Ishikawa (cell line): ENCODE data around the gene C6.

Experiments used
- CEBPB ChIP-seq: IDR thresholded peaks from 2 replicates; pipeline ENCODE4 v1.6.1; 2012
- CREB1 ChIP-seq: IDR thresholded peaks from 2 replicates; pipeline ENCODE4 v1.6.1; 2012; ENCODE audit warnings: low read depth
- EGR1 ChIP-seq: IDR thresholded peaks from 2 replicates; pipeline ENCODE4 v1.6.1; 2012
- EP300 ChIP-seq: IDR thresholded peaks from 2 replicates; pipeline ENCODE4 v1.6.1; 2012; ENCODE audit warnings: borderline replicate concordance
- FOXM1 ChIP-seq: IDR thresholded peaks from 2 replicates; pipeline ENCODE4 v1.6.1; 2012; ENCODE audit warnings: low read depth, borderline replicate concordance
- NFIC ChIP-seq: IDR thresholded peaks from 2 replicates; pipeline ENCODE4 v1.6.1; 2012
- RAD21 ChIP-seq: IDR thresholded peaks from 2 replicates; pipeline ENCODE4 v1.6.1; 2012; ENCODE audit warnings: low read depth
- TAF1 ChIP-seq: IDR thresholded peaks from 2 replicates; pipeline ENCODE4 v1.6.1; 2012; ENCODE audit warnings: low read depth, mild to moderate bottlenecking
- TCF12 ChIP-seq: IDR thresholded peaks from 2 replicates; pipeline ENCODE4 v1.6.1; 2012; ENCODE audit warnings: low read depth
- TEAD4 ChIP-seq: IDR thresholded peaks from 2 replicates; pipeline ENCODE4 v1.6.1; 2012
- YY1 ChIP-seq: IDR thresholded peaks from 2 replicates; pipeline ENCODE4 v1.6.1; 2012; ENCODE audit warnings: low read depth
- ZBTB7A ChIP-seq: IDR thresholded peaks from 2 replicates; pipeline ENCODE4 v1.6.1; 2012; ENCODE audit warnings: low read depth
- TF ChIP-seq, protein P1 (sequence below): IDR thresholded peaks from 2 replicates; pipeline ENCODE4 v1.6.1; 2012
- TF ChIP-seq, protein P2 (sequence below): IDR thresholded peaks from 2 replicates; pipeline ENCODE4 v1.6.1; 2012
- TF ChIP-seq, protein P3 (sequence below): IDR thresholded peaks from 2 replicates; pipeline ENCODE4 v1.6.1; 2012; ENCODE audit warnings: low read depth, mild to moderate bottlenecking

Gene C6

DNA sequence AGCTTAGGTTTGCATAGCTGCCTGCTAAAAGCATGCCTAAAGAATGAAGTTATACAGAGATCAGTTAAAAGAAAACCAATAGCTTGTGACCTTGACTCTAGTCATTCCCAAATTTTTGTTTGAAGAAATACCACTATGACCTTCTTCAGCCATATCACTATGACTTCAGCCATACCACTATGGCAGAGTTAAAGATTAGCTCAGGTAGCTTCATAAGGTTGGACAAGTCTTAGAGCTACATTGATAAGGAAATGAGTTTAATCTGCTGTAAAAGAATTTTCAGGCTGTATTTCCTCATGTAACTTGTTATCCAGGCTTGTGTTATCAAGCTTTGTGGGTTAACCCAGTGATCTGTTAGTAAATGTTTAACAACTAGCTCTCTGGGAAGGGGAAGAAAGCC lies 30.7 kb downstream of the C6 start:
- TF ChIP-seq TEAD4 (no peak), RAD21 (no peak), EP300 (no peak), NFIC (no peak), CEBPB (no peak), ZBTB7A (no peak), TAF1 (no peak), TCF12 (no peak)
- TF ChIP-seq, protein P1, sequence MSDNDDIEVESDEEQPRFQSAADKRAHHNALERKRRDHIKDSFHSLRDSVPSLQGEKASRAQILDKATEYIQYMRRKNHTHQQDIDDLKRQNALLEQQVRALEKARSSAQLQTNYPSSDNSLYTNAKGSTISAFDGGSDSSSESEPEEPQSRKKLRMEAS, result no peak
- TF ChIP-seq, protein P2, sequence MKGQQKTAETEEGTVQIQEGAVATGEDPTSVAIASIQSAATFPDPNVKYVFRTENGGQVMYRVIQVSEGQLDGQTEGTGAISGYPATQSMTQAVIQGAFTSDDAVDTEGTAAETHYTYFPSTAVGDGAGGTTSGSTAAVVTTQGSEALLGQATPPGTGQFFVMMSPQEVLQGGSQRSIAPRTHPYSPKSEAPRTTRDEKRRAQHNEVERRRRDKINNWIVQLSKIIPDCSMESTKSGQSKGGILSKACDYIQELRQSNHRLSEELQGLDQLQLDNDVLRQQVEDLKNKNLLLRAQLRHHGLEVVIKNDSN, result no peak
- TF ChIP-seq, protein P3, sequence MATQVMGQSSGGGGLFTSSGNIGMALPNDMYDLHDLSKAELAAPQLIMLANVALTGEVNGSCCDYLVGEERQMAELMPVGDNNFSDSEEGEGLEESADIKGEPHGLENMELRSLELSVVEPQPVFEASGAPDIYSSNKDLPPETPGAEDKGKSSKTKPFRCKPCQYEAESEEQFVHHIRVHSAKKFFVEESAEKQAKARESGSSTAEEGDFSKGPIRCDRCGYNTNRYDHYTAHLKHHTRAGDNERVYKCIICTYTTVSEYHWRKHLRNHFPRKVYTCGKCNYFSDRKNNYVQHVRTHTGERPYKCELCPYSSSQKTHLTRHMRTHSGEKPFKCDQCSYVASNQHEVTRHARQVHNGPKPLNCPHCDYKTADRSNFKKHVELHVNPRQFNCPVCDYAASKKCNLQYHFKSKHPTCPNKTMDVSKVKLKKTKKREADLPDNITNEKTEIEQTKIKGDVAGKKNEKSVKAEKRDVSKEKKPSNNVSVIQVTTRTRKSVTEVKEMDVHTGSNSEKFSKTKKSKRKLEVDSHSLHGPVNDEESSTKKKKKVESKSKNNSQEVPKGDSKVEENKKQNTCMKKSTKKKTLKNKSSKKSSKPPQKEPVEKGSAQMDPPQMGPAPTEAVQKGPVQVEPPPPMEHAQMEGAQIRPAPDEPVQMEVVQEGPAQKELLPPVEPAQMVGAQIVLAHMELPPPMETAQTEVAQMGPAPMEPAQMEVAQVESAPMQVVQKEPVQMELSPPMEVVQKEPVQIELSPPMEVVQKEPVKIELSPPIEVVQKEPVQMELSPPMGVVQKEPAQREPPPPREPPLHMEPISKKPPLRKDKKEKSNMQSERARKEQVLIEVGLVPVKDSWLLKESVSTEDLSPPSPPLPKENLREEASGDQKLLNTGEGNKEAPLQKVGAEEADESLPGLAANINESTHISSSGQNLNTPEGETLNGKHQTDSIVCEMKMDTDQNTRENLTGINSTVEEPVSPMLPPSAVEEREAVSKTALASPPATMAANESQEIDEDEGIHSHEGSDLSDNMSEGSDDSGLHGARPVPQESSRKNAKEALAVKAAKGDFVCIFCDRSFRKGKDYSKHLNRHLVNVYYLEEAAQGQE, result no peak

DNA sequence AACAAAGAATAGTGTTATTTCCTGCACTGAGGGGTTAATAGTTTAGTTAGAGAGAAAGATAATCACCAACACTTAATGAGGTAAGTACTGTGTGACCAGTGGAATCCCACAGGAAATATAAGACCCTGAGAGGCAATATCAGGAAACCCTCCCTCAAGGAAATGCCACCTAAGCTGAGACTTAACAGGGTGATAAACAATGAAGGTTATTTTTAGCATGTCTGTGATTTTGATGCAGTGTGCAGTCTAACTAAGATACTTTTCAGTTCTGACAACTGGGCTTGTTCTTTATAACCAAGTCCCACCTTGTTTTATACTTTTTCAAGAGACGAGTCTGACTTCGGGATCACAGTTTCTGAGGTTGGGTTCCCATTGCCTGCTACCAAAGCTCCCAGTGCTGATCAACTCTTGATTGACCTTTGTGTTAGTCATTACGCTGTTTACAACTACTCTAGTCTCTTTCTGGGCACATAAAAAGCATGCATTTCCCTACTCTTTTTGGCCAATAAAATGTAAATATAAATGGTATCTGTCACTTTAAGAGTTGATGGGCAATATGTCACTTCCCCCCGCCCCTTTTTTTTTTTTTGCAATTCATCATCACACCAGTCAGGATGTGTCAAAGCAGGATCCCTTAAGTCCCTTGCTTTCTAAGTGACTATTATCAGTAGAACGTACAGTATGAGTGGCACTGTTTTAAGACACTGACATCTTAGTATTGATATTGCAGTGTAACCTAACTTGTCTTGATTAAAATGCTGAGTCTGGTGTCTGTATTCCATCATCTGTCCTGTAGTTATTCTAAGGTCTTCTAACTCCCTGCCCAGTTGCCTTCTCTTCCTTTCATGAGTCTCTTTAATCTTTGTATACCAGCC lies 31.4 kb downstream of the C6 start:
- no peak for TF ChIP-seq TCF12
- TF ChIP-seq, protein P2, result no peak
- TF ChIP-seq TAF1, result no peak
- no peak for TF ChIP-seq NFIC
- TF ChIP-seq YY1, result no peak
- no peak for TF ChIP-seq ZBTB7A

DNA sequence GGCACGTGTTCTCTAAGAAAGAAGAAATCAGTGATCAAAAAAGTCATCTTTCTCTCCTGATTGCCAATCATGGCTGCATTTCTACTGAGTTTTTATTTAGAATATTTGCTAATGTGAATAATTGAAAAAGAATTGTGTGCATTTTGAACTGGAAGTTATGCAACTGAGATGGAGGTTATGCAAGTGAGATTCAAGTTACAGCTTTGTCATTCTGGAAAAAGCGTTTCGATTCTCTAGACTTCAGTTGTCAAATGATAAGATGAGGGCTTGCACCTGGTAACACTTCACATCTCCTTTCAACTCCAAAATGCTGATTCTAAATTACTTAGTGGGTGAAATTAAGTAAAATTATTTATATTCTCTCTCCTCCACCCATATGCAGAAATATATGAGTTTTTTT lies 36.4 kb downstream of the C6 start:
- TF ChIP-seq TCF12 (no peak), TEAD4 (no peak)
- TF ChIP-seq, protein P3, result no peak

DNA sequence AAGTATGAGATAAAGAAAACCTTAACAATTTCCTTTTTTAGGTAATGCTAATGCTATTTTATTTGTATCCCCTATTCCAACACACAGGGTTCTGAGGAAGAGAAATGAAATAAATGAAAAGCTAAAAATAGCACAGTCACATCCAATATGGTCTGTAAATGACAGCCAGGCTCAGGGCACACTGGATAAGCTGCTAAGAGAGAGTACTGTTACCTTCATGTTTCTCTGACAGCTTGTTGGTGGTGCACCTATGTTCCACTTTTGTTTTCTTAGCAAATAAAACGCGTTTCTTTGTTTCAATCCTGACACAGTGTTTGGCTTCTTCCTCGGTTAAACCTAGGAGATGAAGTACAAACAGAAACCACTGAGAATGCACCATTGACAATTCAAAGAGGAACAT lies 41.3 kb downstream of the C6 start:
- TF ChIP-seq, protein P2, result no peak
- TF ChIP-seq NFIC (no peak), TCF12 (no peak), YY1 (no peak), FOXM1 (no peak), TAF1 (no peak), CEBPB (no peak)
- TF ChIP-seq, protein P3, result no peak
- TF ChIP-seq, protein P1, result no peak

DNA sequence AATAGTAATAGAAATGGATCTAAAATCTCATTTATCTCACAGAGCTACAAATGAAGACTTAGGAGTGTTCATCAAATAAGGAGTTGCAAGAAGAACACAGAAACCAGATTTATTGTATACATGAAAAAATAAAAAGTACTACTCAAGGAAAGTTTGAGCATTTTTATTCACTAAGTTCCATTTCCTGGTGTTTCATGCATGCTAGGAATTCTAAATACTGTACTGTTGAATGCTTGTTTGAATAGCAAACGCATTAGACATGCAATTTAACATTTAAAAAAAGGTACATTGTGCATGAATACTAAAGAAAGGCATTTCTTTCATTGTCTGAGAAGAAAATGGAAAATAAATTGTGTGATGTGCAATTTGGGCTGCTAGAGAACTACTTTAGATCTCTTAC lies 52.1 kb downstream of the C6 start:
- TF ChIP-seq CREB1 (no peak), YY1 (no peak), FOXM1 (peak; percentile 23; the same call in 1 of the 2 replicates), RAD21 (no peak), TCF12 (no peak), EP300 (peak; percentile 38; the same call in 1 of the 2 replicates), NFIC (no peak), ZBTB7A (no peak), TAF1 (no peak), TEAD4 (peak; percentile 66; the same call in 1 of the 2 replicates), CEBPB (no peak), EGR1 (no peak)
- TF ChIP-seq, protein P2, result no peak
- TF ChIP-seq, protein P1, result no peak
- TF ChIP-seq, protein P3, result no peak
